HepG2 (cell line): ENCODE results near the gene ARHGEF37. TPM values are rescaled to one million over a fixed set of nuclear protein-coding genes. Genes with fewer than 3 reads are reported as not detected.

Experiments used
- ATAC-seq: fragments of 200-7000 bp; cut with Tn5 transposase; 3 replicates; pipeline ENCODE4 v1.9.1; 2020; ENCODE audit warnings: mild to moderate bottlenecking, moderate library complexity
- BruUV-seq: library from RNA; stranded (reverse); fragments of 400-500 nt; replicated peaks from 2 replicates; lab custom pipeline; 2021; lab: Mats Ljungman, UMichigan
- CTCF ChIA-PET: fragments of 300-600 bp; formaldehyde crosslinking; extraction: SDS; loops from one replicate; lab custom pipeline; 2021; ENCODE audit warnings: low total read pairs, inconsistent platforms, low intra/inter-chr PET ratio; lab: Yijun Ruan, JAX
- POLR2A ChIA-PET: fragments of 350-600 bp; sonication (Branson Sonifier 250); formaldehyde crosslinking; loops from one replicate; lab custom pipeline; 2020; ENCODE audit warnings: antibody characterized with exemption, inconsistent platforms; lab: Yijun Ruan, JAX
- DNase-seq: peaks from one replicate; pipeline ENCODE4 v3.0.0-alpha.2; 2015; ENCODE audit warnings: low spot score
- FAIRE-seq: peaks from 3 replicates; lab custom pipeline; 2011; peaks lifted over from hg19 to GRCh38; lab: Jason Lieb, UNC
- H2AFZ ChIP-seq: one replicate; pipeline ENCODE4 v1.6.1; 2011; ENCODE audit warnings: low read length, inconsistent platforms
- H3K27ac ChIP-seq: fragments of 300-600 bp; 3 replicates; pipeline ENCODE4 v1.8.0; 2011; ENCODE audit warnings: mixed run types, mild to moderate bottlenecking, mixed read lengths, low read length, inconsistent platforms; ENCODE audit not compliant: insufficient read depth; ENCODE audit errors: extremely low read length
- H3K27me3 ChIP-seq, 2 experiments: fragments of 200-600 bp in 1 of 2; 2 replicates in 1 of 2; 3 replicates in 1 of 2; pipeline versions ENCODE4 v1.6.0 to v1.8.0; 2011; ENCODE audit warnings: low read length in 2 of 2, mild to moderate bottlenecking in 2 of 2, moderate library complexity in 2 of 2, inconsistent platforms in 1 of 2; ENCODE audit not compliant: insufficient read depth in 2 of 2, control insufficient read depth in 1 of 2
- H3K36me3 ChIP-seq, 2 experiments: fragments of 200-600 bp in 1 of 2; replicated peaks in 1 of 2; 2 replicates in 1 of 2; 3 replicates in 1 of 2; pipeline versions ENCODE4 v1.5.1 to v1.8.0; 2011; ENCODE audit warnings: low read length in 2 of 2, inconsistent platforms in 1 of 2; ENCODE audit not compliant: insufficient read depth in 2 of 2, control insufficient read depth in 1 of 2
- H3K4me1 ChIP-seq: 2 replicates; pipeline ENCODE4 v1.5.1; 2012; ENCODE audit warnings: low read length, inconsistent platforms; ENCODE audit not compliant: insufficient read depth
- H3K4me2 ChIP-seq: 2 replicates; pipeline ENCODE4 v1.6.0; 2011; ENCODE audit warnings: low read depth, low read length, inconsistent platforms
- H3K4me3 ChIP-seq, 3 experiments: fragments of 200-600 bp in 1 of 3; sonication (generic), shearing (Covaris generic) in 1 of 3; replicated peaks in 1 of 3; 2 replicates each; pipeline ENCODE4 v1.5.1; 2011 to 2016; ENCODE audit warnings: low read length in 3 of 3, inconsistent platforms in 2 of 3, low read depth in 2 of 3, mild to moderate bottlenecking in 2 of 3, control low read depth in 1 of 3, mixed read lengths in 1 of 3; ENCODE audit not compliant: insufficient read depth in 1 of 3
- H3K79me2 ChIP-seq: one replicate; pipeline ENCODE4 v1.6.1; 2011; ENCODE audit warnings: low read length, inconsistent platforms; ENCODE audit not compliant: insufficient read depth
- H3K9ac ChIP-seq: 2 replicates; pipeline ENCODE4 v1.6.0; 2011; ENCODE audit warnings: mild to moderate bottlenecking, low read depth, low read length, inconsistent platforms; ENCODE audit not compliant: insufficient read depth
- H3K9me3 ChIP-seq: 2 replicates; pipeline ENCODE4 v1.5.1; 2012; ENCODE audit warnings: mild to moderate bottlenecking, low read length
- H4K20me1 ChIP-seq: 2 replicates; pipeline ENCODE4 v1.6.0; 2011; ENCODE audit warnings: inconsistent platforms, mild to moderate bottlenecking, low read length, moderate library complexity; ENCODE audit not compliant: insufficient read depth
- SATB2 ChIP-seq: sonication (generic); formaldehyde crosslinking; IDR thresholded peaks from 2 replicates; pipeline ENCODE4 v1.5.0; 2020; ENCODE audit warnings: missing genetic modification reagents
- ZNF431 ChIP-seq: sonication (generic); formaldehyde crosslinking; IDR thresholded peaks from 2 replicates; pipeline ENCODE4 v1.9.0; 2022; ENCODE audit warnings: missing genetic modification reagents, low read depth, mild to moderate bottlenecking, borderline replicate concordance
- WGBS: methylation state at CpG from one replicate; pipeline ENCODE4 v1.1.6; 2017; ENCODE audit warnings: low lambda C conversion rate; 5-methylcytosine and 5-hydroxymethylcytosine counted together
- in situ Hi-C: cut with HindIII; loops from 2 replicates; pipeline ENCODE4 v1.10.0; 2017; ENCODE audit warnings: low pct_unique_long_range_greater_than_20kb; ENCODE audit not compliant: extremely low pct_ligation_motif_present
- intact Hi-C: fragments of 100-400 bp; cut with micrococcal nuclease; formaldehyde crosslinking; loops from one replicate; pipeline ENCODE4 v1.10.0; 2022; ENCODE audit not compliant: unreplicated experiment
- polyA plus RNA-seq, 8 experiments: library from polyadenylated mRNA; depleted of rRNA in 3 of 8; stranded (reverse) in 7 of 8; unstranded in 1 of 8; fragments of >200 nt; fragmentation: Illumina TruSeq in 4 of 8; extraction: Trizol in 4 of 8; gene quantifications; 2 replicates each; pipeline versions ENCODE4 v1.2.1 to v1.2.3, GENCODE V29; 2011 to 2016; ENCODE audit warnings: low read depth in 4 of 8, missing spikeins in 1 of 8, mixed read lengths in 1 of 8; ENCODE audit not compliant: insufficient read depth in 1 of 8
- total RNA-seq, 5 experiments: library from RNA; depleted of rRNA; stranded (reverse); fragments of >200 nt; fragmentation: Illumina TruSeq; extraction: Trizol; gene quantifications; 2 replicates each; pipeline ENCODE4 v1.2.3, GENCODE V29; 2016; ENCODE audit warnings: low read depth in 1 of 5
- TF ChIP-seq, protein P1 (sequence below): sonication (generic); formaldehyde crosslinking; IDR thresholded peaks from 2 replicates; pipeline ENCODE4 v1.9.0; 2021; ENCODE audit warnings: missing genetic modification reagents, mild to moderate bottlenecking, borderline replicate concordance
- TF ChIP-seq, protein P2 (sequence below): sonication (generic); formaldehyde crosslinking; IDR thresholded peaks from 2 replicates; pipeline ENCODE4 v1.4.0; 2020; ENCODE audit warnings: low read depth, missing genetic modification reagents
- TF ChIP-seq, protein P3 (sequence below): IDR thresholded peaks from 2 replicates; pipeline ENCODE4 v1.6.1; 2012; ENCODE audit warnings: low read length, improper control_type of control experiment
- TF ChIP-seq, protein P4 (sequence below): sonication (generic); formaldehyde crosslinking; IDR thresholded peaks from 2 replicates; pipeline ENCODE4 v1.5.1; 2020; ENCODE audit warnings: mild to moderate bottlenecking, missing genetic modification reagents
- TF ChIP-seq, protein P5 (sequence below): sonication (generic); formaldehyde crosslinking; IDR thresholded peaks from 2 replicates; pipeline ENCODE4 v1.4.0; 2020; ENCODE audit warnings: missing genetic modification reagents

Gene ARHGEF37
- total and polyA plus RNA-seq, 2 of the 13 experiments (the other 11 are each of a cell fraction or from before 2014, with no cell fraction given), result 0.18 to 0.27 TPM

DNA sequence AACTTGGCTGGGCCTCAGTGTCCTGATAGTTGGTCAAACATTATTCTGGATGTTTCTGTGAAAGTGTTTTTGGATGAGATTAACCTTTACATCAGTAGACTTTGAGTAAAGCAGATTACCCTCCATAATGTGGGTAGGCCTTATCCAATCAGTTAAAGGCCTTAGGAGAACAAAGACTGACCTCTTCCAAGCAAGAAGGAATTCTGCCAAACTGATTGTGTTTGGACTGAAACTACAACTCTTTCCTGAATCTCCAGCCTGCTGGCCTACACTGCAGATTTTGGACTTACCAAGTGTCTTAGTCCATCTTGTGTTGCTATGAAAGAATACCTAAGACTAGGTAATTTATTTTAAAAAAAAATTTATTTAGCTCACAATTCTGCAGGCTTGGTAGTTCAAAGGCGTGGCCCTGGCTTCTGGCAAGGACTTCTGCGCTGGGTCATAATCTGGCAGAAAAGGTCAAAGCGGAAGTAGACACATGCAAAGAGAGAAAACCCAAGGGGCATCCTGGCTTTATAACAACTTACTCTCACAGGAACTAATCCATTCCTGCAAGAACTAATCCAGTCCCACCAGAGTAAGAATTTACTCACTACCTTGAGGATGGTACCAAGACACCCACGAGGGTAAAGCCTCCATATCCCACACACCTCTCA is 8.6 kb upstream of the ARHGEF37 start:
- Histone ChIP-seq H3K4me2 (no peak overlapping the region), H3K79me2 (no peaks in the 10 kb centered on the region), H3K4me1 (peaks cover 16% of the 10 kb centered on the region), H3K27me3 (0 out of 5 replicates have a peak, but pooled peaks cover 0 to 4% of the 10 kb centered on the region in 2 experiments), H3K9me3 (no peaks in the 10 kb centered on the region), H3K27ac (no peak overlapping the region), H3K36me3 (no peaks in the 10 kb centered on the region), H3K9ac (no peak overlapping the region), H4K20me1 (no peaks in the 10 kb centered on the region), H3K4me3 (no peak overlapping the region), H2AFZ (no peak overlapping the region)
- DNase-seq, result no peak
- whole genome bisulfite sequencing, result 40% methylated on average over 4 of the region's 4 CpGs
- no TSS peak for BruUV-seq
- in situ Hi-C loops, result loop anchor here (25.0 kb wide), 1 partner anchor 435 kb away; the partner anchor contains the start of gene ABLIM3
- ChIA-PET CTCF (no interaction called here), POLR2A (no interaction called here)
- ATAC-seq, result no peak
- intact Hi-C loops, result loop anchor here (10.0 kb wide), 1 partner anchor 448 kb away; no protein-coding TSS in a partner anchor
- FAIRE-seq, result no peak
- TF ChIP-seq, protein P1, sequence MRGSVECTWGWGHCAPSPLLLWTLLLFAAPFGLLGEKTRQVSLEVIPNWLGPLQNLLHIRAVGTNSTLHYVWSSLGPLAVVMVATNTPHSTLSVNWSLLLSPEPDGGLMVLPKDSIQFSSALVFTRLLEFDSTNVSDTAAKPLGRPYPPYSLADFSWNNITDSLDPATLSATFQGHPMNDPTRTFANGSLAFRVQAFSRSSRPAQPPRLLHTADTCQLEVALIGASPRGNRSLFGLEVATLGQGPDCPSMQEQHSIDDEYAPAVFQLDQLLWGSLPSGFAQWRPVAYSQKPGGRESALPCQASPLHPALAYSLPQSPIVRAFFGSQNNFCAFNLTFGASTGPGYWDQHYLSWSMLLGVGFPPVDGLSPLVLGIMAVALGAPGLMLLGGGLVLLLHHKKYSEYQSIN (CRISPR knock-in tag), result no peak
- TF ChIP-seq, protein P2, sequence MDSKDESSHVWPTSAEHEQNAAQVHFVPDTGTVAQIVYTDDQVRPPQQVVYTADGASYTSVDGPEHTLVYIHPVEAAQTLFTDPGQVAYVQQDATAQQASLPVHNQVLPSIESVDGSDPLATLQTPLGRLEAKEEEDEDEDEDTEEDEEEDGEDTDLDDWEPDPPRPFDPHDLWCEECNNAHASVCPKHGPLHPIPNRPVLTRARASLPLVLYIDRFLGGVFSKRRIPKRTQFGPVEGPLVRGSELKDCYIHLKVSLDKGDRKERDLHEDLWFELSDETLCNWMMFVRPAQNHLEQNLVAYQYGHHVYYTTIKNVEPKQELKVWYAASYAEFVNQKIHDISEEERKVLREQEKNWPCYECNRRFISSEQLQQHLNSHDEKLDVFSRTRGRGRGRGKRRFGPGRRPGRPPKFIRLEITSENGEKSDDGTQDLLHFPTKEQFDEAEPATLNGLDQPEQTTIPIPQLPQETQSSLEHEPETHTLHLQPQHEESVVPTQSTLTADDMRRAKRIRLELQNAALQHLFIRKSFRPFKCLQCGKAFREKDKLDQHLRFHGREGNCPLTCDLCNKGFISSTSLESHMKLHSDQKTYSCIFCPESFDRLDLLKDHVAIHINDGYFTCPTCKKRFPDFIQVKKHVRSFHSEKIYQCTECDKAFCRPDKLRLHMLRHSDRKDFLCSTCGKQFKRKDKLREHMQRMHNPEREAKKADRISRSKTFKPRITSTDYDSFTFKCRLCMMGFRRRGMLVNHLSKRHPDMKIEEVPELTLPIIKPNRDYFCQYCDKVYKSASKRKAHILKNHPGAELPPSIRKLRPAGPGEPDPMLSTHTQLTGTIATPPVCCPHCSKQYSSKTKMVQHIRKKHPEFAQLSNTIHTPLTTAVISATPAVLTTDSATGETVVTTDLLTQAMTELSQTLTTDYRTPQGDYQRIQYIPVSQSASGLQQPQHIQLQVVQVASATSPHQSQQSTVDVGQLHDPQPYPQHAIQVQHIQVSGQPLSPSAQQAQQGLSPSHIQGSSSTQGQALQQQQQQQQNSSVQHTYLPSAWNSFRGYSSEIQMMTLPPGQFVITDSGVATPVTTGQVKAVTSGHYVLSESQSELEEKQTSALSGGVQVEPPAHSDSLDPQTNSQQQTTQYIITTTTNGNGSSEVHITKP (CRISPR knock-in tag), result no peak
- TF ChIP-seq, protein P3, sequence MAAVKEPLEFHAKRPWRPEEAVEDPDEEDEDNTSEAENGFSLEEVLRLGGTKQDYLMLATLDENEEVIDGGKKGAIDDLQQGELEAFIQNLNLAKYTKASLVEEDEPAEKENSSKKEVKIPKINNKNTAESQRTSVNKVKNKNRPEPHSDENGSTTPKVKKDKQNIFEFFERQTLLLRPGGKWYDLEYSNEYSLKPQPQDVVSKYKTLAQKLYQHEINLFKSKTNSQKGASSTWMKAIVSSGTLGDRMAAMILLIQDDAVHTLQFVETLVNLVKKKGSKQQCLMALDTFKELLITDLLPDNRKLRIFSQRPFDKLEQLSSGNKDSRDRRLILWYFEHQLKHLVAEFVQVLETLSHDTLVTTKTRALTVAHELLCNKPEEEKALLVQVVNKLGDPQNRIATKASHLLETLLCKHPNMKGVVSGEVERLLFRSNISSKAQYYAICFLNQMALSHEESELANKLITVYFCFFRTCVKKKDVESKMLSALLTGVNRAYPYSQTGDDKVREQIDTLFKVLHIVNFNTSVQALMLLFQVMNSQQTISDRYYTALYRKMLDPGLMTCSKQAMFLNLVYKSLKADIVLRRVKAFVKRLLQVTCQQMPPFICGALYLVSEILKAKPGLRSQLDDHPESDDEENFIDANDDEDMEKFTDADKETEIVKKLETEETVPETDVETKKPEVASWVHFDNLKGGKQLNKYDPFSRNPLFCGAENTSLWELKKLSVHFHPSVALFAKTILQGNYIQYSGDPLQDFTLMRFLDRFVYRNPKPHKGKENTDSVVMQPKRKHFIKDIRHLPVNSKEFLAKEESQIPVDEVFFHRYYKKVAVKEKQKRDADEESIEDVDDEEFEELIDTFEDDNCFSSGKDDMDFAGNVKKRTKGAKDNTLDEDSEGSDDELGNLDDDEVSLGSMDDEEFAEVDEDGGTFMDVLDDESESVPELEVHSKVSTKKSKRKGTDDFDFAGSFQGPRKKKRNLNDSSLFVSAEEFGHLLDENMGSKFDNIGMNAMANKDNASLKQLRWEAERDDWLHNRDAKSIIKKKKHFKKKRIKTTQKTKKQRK, result no peak
- TF ChIP-seq SATB2 (CRISPR knock-in tag), result no peak
- TF ChIP-seq, protein P4, sequence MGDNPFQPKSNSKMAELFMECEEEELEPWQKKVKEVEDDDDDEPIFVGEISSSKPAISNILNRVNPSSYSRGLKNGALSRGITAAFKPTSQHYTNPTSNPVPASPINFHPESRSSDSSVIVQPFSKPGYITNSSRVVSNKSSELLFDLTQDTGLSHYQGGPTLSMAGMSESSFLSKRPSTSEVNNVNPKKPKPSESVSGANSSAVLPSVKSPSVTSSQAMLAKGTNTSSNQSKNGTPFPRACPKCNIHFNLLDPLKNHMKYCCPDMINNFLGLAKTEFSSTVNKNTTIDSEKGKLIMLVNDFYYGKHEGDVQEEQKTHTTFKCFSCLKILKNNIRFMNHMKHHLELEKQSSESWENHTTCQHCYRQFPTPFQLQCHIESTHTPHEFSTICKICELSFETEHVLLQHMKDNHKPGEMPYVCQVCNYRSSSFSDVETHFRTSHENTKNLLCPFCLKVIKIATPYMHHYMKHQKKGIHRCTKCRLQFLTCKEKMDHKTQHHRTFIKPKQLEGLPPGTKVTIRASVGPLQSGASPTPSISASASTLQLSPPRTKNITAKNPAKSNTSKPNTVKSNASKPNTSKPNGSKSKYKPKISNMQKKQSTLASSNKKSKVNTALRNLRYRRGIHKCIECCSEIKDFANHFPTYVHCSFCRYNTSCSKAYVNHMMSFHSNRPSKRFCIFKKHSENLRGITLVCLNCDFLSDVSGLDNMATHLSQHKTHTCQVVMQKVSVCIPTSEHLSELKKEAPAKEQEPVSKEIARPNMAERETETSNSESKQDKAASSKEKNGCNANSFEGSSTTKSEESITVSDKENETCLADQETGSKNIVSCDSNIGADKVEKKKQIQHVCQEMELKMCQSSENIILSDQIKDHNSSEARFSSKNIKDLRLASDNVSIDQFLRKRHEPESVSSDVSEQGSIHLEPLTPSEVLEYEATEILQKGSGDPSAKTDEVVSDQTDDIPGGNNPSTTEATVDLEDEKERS (CRISPR knock-in tag), result no peak
- TF ChIP-seq, protein P5, sequence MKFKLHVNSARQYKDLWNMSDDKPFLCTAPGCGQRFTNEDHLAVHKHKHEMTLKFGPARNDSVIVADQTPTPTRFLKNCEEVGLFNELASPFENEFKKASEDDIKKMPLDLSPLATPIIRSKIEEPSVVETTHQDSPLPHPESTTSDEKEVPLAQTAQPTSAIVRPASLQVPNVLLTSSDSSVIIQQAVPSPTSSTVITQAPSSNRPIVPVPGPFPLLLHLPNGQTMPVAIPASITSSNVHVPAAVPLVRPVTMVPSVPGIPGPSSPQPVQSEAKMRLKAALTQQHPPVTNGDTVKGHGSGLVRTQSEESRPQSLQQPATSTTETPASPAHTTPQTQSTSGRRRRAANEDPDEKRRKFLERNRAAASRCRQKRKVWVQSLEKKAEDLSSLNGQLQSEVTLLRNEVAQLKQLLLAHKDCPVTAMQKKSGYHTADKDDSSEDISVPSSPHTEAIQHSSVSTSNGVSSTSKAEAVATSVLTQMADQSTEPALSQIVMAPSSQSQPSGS (CRISPR knock-in tag), result no peak
- no peak for TF ChIP-seq ZNF431 (CRISPR knock-in tag)
